Measurements from ENCODE around the gene GAMT.

The GAMT gene

GRCh38 chr19:1357531-1358109 lies 43.7 kb downstream of the GAMT start:
- DNase-seq = no peak
- no peak for TF ChIP-seq CTCF (IDR thresholded peaks at IDR 0.05; ENCODE audit: low read depth, low read length)
- Histone ChIP-seq H3K4me3 (ENCODE audit: low read depth, low read length) (no peak overlapping the region), H3K27ac (no peak overlapping the region), H3K9me3 (ENCODE audit: severe bottlenecking) (no peaks in the 10 kb centered on the region), H3K36me3 (peaks cover 51% of the 10 kb centered on the region), H3K27me3 (ENCODE audit: insufficient read depth, low read depth, severe bottlenecking) (no peaks in the 10 kb centered on the region)

GRCh38 chr19:1356508-1356865 lies 44.9 kb downstream of the GAMT start:
- no peak overlapping the region for H3K4me3 ChIP-seq (ENCODE audit: low read depth, low read length)
- no peak for DNase-seq
- no peaks in the 10 kb centered on the region for H3K9me3 ChIP-seq (ENCODE audit: severe bottlenecking)
- H3K27ac ChIP-seq = no peak overlapping the region
- peaks cover 42% of the 10 kb centered on the region for H3K36me3 ChIP-seq
- no peaks in the 10 kb centered on the region for H3K27me3 ChIP-seq (ENCODE audit: insufficient read depth, low read depth, severe bottlenecking)
- TF ChIP-seq CTCF (IDR thresholded peaks at IDR 0.05; ENCODE audit: low read depth, low read length) = no peak

DNA sequence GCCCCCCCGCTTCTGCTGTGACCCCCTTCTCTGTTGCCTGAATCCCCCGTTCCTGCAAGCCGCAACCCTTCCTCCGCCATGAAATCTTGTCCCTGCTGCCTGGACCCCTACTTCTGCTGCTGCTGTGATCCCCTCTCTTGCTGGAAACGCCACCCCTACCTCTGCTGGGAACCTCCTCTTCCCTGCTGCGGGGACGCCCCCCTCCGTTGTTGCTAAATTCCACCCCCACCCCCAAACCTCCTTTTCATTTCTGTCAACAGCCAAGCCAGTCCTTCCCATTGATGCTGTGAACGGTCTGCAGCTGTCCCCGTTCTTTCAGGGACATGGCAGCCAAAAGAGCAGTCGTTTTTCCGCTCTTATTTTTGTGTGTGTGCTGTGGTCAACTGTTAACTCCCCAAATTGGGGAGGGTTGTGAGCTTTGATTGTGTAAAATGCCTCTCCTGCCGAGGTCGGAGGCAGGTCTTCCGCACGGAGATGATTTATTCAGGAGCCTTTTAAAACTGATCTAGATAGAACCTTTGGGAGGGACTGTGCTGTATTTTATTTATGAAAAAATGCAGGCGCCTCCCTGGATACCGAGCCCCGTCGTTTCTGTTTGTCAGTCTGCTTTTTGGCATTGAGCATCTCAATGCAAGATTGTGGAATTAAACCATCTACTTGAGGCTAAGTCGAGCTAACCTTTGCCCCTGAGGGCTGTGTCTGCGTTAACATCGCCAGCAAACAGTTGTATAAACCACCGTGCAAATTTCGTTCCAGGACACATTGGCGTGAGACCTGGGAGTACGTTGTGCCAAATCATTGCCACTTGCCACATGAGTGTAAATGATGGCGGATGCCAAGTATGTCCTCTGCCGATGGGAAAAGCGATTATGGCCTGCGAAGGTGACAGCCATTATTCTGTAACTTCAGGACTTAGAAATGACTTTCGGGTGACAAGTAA lies 45.5 kb downstream of the GAMT start:
- H3K36me3 ChIP-seq = peaks cover 36% of the 10 kb centered on the region
- no peak for DNase-seq
- H3K27ac ChIP-seq = no peak overlapping the region
- no peak for TF ChIP-seq CTCF (IDR thresholded peaks at IDR 0.05; ENCODE audit: low read depth, low read length)
- no peaks in the 10 kb centered on the region for H3K9me3 ChIP-seq (ENCODE audit: severe bottlenecking)
- no peaks in the 10 kb centered on the region for H3K27me3 ChIP-seq (ENCODE audit: insufficient read depth, low read depth, severe bottlenecking)
- peak overlapping the region; percentile 71 for H3K4me3 ChIP-seq (ENCODE audit: low read depth, low read length)

DNA sequence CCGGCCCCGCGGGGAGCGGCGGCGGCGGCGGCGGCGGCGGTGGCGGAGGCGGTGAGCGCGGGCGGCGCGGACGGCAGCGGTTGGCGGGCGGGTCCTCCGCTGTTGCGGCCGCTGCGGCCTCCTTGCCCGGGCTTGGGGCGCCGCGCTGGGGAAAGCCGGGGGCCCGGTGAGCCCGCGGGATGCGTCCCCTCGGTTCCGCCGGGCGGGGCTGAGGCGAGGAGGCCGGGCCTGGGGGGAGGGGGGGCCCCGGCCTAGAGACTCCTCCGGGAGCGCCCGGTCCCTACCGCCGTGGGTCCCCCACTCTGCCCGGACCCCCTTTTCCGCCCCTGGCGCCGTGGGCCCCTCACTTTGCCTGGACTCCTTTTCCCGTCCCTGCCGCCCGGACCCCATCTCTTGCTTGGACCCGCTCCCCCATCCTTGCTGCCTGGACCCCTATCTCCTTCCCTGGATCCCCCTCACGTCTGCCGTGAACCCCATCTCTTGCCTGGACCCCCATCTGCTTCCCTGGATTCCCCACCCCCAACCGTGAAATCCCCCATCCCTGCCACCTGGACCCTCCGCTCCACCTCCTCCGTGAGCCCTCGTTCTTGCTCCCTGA lies 46.3 kb downstream of the GAMT start:
- no peak for DNase-seq
- H3K9me3 ChIP-seq (ENCODE audit: severe bottlenecking) = no peaks in the 10 kb centered on the region
- H3K4me3 ChIP-seq (ENCODE audit: low read depth, low read length) = peak overlapping the region; percentile 71
- H3K27ac ChIP-seq = peak overlapping the region; percentile 76
- H3K27me3 ChIP-seq (ENCODE audit: insufficient read depth, low read depth, severe bottlenecking) = no peaks in the 10 kb centered on the region
- no peak for TF ChIP-seq CTCF (IDR thresholded peaks at IDR 0.05; ENCODE audit: low read depth, low read length)
- peaks cover 28% of the 10 kb centered on the region for H3K36me3 ChIP-seq

DNA sequence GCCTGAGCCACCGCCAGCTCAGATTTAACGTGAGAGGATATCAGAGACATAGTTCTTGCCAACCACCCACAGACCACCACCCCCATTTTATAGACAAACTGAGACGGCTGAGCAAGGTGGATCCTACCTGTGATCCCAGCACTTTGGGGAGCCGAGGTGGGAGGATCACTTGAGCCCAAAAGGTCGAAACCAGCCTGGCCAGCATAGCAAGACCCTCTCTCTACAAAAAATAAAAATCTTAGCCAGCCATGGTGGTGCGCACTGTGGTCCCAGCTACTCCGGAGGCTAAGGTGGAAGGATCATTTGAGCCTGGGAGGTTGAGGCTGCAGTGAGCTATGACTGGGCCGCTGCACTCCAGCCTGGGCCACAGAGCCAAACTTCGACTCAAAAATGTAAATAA lies 48.2 kb downstream of the GAMT start:
- peaks cover 11% of the 10 kb centered on the region for H3K36me3 ChIP-seq
- no peaks in the 10 kb centered on the region for H3K27me3 ChIP-seq (ENCODE audit: insufficient read depth, low read depth, severe bottlenecking)
- no peak overlapping the region for H3K4me3 ChIP-seq (ENCODE audit: low read depth, low read length)
- no peak for TF ChIP-seq CTCF (IDR thresholded peaks at IDR 0.05; ENCODE audit: low read depth, low read length)
- DNase-seq = no peak
- H3K27ac ChIP-seq = no peak overlapping the region
- no peaks in the 10 kb centered on the region for H3K9me3 ChIP-seq (ENCODE audit: severe bottlenecking)

All from WERI-Rb-1 (cell line).